Measurements from ENCODE around the gene NXF3.

GRCh38 chrX:103073467-103073866 is 19.5 kb downstream of the NXF3 start:
- no peak for TF ChIP-seq POLR2A (IDR thresholded peaks at IDR 0.05)
- TF ChIP-seq CTCF (IDR thresholded peaks at IDR 0.05), result no peak
